GM18519 (cell line): Measurements from ENCODE around the gene SLC39A5.
"Not testable (repeated sequence)": the region's sequence is repeated elsewhere in the genome, so short reads cannot be mapped to it uniquely, and the experiment has no call there.

Experiments used
- ATAC-seq: cut with Tn5 transposase; IDR thresholded peaks from one replicate; pipeline ENCODE4 v1.9.1; 2021; ENCODE audit warnings: mild to moderate bottlenecking, moderate library complexity; ENCODE audit not compliant: unreplicated experiment, low FRiP score

Gene SLC39A5

DNA sequence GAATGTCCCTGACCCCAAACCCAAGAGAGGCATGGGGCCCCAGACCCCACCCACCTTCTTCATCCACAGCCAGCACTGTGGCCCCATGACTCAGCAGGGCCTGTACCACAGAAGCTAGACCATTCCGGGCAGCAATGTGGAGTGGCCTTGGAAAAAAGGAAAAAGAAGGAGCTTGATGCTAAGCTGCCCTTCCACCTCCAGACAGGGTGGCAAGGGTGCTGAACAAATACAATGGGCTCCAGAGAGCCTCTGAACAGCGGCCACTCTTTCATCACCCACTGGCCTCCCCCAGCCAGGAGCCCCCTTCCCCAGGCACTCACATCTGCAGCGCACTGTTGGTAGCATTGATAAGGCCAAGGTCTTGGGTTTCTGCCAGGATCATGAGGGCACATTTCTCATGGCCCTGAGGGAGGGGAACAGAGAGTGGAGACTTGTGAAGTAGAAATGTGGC lies 13.9 kb downstream of the SLC39A5 start:
- ATAC-seq = no peak

DNA sequence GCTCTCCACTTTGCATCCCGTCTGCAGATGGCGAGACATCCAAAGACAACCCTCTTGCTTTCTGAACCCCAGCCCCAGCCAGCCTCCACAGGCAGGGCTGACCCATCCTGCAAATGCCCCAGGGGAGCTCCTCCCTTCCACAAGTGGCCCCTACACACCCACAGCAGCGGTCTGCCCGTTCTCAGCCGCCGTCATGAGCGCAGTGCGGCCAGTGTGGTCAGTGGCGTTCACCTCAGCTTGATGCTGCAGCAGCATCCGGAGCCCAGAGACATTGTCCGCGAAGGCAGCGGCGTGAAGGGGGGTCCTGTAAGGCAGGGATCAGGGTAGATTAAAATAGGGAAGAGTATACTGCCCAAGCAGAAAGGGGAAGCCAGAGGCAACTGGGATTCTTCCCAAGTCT lies 14.6 kb downstream of the SLC39A5 start:
- ATAC-seq = no peak

DNA sequence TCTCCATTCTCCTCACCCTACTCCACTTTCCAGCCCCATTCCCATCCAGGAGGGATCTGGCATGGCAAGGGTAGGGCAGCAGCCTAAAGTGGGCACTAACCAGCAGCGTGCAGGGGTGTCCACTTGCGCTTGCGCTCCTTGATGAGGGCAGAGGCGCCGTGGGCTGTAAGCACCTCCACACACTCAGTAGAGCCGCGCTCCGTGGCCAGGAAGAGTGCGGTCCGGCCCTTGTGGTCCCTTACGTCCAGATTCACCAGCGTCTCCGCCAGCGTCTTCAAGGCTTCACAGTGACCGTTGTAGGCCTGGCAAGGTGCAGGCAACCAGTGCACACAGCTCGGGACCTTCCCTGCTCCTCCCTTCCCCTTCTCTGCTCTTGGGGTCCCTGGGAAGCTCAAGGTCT lies 18.1 kb downstream of the SLC39A5 start:
- no peak for ATAC-seq

DNA sequence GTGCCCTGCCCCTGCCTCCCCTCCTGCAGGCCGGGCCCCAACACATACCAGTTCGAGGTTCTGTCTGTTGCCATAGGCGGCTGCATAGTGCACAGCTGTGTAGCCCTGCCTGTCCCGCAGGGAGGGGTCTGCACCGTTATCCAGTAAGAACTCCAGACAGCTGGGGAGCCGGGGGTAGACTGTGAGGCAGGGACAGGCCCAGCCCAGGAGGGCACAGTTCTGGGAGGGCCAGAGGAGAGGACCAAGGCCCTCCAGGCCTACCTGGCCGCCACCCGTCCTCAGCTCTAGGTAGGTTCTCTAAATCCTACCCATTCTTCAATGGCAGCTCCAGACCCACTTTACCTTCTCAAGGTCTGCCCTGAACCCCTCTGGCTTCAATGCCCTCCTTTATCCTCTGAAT lies 18.9 kb downstream of the SLC39A5 start:
- ATAC-seq = no peak

DNA sequence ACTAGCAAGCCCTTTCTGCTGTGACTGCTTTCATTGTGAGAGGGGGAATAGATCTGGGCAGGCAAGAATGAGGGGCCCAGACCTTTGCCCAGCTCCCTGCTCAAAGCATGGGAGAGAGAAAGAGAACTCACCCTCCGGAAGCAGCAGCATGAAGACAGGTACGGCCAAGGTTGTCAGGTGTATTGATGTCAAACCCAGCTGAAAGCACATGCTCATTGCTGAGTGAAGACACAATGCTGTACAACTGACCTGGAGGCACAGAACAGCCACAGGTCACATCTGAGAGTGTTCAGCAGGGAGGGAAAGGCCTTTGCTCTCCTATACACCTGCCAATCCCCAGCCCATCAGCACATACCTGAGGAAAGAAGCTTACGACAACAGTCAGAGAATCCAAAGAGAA lies 22.8 kb downstream of the SLC39A5 start:
- no peak for ATAC-seq

DNA sequence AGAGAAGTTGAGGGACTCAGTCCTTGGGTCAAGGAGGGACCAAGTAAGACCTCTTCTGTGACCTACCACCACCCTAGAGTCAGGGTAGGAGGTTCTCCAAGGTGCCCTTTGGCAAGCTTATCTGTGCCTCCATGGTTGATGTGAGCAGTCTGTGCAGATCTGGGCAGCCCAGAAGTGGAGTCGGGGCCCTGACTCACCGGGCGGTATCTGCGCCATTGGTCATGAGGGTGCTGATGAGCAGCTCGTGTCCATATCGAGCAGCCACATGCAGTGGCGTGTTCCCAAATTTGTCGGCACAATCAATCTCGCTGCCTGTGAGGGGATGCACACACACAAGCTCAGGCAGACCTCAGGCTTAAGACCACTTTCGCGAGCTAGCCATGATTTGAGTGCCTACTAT lies 23.2 kb downstream of the SLC39A5 start:
- ATAC-seq = no peak

DNA sequence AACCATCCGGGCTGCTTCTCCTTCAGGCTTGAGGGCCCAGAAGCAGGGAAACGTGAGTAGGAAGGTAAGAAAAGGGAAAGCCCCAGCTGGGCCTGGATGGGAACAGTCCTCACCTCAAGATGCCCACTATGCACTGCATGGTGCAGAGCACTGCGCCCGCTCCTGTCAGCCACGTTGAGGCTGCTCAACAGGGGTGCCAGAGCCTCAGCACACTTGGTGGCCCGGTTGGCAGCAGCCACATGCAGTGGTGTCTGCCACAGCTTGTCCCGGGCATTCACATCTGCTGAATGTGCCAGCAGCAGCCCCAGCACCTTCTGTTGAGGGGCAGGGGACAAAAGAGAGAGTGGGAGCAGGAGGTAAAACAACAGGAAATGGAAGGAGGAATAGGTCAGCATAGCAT lies 25.8 kb downstream of the SLC39A5 start:
- no peak for ATAC-seq

DNA sequence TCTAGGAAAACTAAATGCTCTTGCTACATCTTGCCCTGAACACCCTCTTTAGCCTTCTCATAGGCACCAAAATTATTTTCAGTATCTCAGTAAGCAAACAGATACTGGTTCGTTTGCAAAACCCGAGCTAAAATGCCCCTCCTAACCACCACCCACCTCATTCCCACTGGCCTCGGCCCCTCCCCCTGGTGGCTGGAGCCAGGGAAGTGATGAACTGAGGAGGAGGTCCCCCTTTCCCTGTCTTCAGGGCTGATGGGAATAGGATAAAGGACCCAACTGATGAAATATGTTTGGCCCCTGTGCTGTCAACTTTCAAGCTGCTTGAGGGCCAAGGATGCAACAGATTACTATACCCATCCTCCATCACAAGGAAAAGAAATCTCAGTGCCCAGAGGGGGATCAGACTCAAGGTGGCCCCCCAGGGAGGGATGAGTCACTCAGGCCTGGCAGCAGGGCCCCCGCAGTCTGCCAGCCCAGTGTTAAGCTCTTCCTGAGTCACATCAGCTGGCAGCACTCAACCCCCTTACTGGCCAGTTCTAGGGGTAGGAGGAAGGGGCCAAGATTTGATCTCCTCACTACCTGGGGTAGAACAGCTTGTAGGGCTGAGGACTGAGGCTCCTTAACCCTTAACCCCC lies 26.6 kb downstream of the SLC39A5 start:
- no peak for ATAC-seq

DNA sequence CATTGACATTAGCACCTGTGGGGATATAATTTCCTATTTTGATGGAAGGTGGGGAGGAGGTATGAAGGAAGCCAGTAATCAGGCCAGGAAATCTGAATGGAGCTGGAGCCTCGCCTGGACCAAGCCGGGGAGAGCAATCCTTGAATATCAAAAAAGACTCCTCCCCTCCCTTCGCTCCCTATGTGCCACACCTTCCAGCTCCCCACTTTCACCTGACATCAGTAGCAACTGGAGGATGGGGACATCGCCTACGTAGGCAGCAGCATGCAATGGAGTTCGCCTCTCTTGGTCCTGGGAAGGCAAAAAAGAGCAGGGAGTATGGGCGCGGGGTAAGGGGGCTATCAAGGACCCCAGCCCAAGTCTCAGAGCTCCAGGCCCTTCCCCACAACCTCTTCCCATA lies 27.2 kb downstream of the SLC39A5 start:
- ATAC-seq = no peak

DNA sequence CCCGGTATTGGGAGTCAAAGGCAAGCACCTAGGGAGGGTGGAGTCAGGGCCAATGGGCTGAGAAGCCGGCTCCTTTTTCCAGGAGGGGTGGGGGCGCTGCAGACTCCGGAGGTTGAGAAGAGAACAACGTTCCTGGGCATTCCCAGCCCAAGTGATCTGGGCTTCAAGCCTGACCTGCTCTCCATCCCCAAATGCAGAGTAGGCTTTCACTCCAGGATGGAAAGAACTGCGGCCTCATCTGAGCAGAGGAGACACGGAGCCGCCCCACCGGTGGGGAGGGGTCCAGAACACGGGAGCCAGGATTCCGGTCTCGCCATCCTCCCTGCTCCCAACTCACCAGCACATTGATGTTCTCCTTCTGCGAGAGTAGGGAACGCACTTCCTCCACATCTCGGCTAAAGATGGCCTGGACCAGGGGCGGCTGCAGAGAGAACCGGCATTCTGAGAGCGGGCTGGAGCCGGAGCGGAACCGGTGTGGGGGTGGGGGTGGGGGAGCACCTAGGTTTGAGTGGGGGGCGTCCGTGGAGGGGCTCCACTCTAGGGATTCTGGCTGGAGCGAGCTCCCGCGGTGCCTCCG lies 27.7 kb downstream of the SLC39A5 start:
- no peak for ATAC-seq

DNA sequence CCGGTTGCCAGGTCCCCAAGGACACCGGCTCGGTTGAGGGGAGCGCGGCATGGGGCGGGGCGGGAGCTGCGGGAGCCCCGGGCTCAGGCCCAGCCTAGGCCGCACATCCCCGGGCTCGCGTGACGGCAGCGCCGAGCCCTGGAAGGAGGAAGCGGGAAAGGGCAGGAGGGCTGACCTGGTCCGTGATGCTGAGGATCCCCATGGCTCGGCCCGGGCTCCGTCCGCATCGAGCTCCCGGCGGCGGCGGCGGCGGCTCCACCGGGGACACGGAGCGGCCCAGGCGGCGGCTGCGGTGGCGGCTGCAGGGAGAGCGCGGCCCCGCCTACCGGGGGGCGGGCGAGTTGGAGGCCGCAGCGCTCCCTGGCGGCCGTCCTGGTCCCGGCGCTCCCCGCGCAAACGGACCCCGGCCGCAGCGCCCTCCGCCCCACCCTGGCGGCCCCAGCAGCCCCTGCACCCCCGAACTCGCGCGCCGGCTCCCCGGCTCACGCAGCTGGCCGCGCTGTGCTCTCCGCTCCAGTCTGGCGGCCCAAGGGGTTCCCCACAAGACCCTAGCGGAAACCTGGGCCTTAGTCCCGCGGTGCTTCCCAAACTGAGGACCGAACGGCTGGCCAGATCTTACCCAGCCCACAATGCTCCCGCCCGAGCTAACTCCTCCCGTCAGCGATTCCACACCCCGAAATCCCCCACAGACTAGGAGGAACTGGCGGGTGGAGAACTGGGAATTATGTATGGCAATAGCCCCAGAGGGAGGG lies 28.4 kb downstream of the SLC39A5 start, which contains the start of gene ANKRD52:
Gene ANKRD52 (minus strand): TSS at position 317 of the 752 bp plus-strand sequence. CDS start 115 bp downstream, at position 202.
- ATAC-seq = peak; percentile 73

DNA sequence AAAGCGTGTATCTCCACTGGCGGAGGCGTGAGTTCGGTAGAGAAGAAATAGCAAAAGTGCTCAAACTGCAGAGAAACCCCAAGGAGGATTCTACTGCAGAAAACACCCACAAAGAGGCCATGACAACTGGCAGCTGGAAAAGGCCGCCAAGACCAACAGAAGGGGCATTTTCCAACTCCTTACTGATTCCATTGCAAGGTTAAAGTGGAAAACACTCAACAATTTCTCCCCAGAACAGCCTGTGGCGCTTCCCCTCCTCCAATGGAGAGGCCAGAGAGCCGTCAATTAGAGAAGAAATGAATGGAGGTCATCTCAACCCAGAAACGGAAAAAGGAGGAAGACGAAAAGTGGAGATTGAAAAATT lies 29.0 kb downstream of the SLC39A5 start:
- no peak for ATAC-seq

DNA sequence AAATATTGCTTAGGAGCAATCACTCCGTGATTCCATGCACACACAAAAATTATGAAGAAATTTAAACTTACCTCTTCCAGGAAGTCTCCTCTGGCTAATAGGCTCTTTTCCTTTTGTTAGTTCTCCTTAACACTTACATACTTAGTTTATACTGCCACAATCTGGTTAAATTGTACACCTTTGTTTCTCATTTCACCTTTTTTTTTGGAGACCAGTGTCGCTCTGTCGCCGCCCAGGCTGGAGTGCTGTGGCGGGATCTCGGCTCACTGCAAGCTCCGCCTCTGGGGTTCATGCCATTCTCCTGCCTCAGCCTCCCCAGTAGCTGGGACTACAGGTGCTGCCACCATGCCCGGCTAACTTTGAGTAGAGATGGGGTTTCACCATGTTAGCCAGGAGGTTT lies 30.5 kb downstream of the SLC39A5 start:
- ATAC-seq = no peak

DNA sequence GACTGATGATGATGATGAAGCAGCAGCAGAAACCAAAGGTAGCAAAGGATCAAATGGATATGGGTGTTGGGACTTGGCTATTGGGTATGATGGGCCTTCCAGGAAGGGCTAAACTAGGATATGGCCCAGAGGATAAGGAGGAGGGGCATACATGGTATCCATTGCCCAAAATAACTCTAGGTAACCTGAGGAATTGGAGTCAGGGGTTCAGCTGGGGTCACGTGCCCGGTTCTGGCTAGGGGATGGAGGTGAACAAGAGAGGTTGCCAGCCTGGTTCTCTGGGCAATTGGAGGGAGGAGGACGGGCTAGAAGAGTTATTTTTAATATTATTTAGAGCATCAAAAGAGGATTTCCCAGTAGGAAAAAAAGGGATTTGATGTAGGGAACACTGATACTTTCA lies 31.1 kb downstream of the SLC39A5 start:
- no peak for ATAC-seq

DNA sequence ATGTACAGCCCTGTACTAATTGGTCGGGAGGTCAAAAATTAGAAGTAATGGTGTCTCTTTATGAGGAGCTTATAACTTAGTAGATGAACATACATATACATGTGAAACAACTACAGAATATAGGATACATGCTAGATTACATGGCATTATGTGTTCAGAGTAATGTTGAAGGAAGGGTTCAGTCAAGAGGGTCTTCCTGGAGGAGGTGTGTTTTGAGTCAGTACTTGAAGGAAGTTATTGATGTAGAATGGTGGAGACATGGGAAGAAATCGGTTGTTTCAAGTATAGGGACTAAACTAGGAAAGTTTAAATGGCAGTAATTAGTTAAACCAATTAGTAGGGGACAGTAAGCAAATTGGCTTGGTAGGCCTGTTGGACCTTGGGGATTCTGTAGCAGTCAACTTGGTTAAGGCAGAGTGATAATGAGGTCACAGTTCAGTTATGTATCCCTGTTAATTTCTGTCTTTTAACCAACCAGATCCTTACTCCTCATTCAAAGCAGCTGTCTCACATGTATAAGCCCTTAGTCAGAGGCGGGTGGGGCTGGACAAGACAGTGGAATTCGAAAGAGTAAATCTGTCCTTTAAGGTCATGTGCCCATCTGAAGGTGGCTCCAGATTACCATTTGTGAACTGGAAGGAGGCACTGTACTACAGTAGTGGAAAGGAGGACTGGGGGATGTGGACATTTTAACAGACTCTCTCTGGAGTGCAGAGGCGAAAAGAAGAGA lies 31.8 kb downstream of the SLC39A5 start:
- ATAC-seq = no peak

DNA sequence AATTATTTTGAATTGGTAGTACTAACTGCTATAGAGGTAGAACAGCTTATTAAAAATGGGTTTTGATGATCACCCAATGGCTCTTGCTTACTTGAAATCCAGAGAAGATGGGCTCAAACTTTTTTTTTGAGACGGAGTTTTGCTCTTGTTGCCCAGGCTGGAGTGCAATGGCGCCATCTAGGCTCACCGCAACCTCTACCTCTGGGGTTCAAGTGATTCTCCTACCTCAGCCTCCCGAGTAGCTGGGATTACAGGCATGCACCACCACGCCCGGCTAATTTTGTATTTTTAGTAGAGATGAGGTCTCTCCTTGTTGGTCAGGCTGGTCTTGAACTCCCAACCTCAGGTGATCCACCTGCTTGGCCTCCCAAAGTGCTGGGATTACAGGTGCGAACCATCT lies 33.1 kb downstream of the SLC39A5 start:
- not testable (repeated sequence) for ATAC-seq

DNA sequence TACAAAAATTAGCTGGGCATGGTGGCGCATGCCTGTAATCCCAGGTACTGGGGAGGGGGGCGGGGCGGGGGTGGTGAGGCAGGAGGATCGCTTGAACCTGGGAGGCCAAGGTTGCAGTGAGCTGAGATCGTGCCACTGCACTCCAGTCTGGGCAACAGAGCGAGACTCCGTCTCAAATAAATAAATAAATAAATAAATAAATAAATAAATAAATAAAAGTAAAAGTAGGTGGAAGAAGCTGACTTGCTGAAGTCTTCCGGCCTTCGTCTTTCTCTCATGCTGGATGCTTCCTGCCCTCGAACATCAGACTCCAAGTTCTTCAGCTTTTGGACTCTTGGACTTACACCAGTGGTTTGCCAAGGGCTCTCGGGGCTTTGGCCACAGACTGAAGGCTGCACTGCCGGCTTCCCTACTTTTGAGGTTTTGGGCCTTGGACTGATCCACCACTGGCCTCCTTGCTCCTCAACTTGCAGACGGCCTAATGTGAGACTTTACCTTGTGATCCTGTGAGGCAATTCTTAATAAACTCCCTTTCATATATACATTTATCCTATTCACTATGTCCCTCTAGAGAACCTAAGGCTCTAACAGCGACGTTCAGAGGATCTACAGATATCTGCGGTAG lies 36.3 kb downstream of the SLC39A5 start:
- not testable (repeated sequence) for ATAC-seq

DNA sequence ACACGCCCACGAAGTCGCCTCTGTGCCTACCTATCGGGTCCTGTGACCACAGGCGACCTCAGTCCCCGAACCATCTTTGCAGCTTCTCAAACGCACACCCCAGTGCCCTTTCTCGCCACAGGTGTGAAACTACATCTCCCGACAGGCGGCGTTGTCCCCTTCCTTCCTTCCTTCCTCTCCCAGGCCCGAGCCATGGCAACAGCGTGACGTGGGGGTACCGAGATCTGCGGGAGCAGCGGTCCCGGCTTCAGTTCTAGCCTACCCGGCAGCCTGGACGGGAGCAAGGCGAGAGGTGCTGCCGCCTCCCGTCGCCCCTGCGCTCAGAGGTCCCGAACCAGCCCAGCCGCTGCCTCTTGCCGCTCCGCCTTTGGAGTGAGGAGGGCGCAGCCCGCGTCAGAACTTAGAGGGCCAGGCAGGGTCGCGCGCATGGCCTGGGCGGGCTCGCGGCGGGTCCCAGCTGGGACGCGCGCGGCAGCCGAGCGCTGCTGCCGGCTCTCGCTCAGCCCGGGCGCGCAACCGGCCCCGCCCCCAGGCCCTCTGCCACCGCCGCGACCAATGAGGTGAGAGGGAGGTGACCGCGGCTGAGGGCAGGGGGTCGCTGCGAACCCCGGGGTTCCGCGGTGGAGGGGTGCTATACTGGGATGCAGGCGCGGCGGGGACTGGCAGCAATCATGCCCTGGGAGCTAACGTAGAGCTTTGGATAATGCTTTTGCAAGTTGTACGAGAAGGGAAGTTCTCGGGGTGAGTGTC lies 37.0 kb downstream of the SLC39A5 start, which contains the start of gene COQ10A:
Gene COQ10A (plus strand): TSS at position 250 of the 750 bp plus-strand sequence. CDS start 177 bp downstream, at position 427.
- ATAC-seq = peak; percentile 69

DNA sequence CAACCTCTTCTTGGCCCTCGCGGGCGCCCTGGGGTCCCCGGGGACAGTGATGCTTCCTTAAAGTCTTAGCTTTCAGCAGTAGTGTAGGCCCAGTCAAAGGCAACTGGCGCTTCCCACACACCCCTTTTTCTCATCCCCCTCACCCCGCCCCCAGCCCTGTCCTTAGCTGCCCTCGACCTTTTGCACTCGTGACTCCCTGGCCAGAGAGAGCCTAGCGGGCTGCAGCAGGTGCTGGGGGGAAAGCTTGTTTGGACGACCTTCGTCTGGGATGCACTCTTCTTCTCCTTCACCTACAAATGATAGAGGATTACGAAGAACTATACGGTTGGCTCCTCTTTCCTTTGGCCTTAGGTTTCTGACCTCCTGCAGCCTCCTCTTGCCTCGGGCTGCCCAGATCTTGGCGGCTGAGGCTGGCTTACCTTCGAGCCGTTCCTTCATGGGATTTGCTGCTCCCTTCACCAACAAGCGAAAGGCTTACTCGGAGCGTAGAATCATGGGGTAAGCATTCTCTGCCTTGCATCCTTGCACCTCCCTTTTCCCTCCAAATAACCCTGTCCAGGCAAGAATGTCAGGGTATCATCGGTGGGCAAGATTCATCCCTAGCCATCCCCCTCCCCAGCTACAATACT lies 37.7 kb downstream of the SLC39A5 start:
- no peak for ATAC-seq
